ENCODE measurements around the gene ZNF415.

ZNF415 gene

GRCh38 chr19:53076984-53077383, 55.7 kb downstream of the ZNF415 start:
- peaks cover 4% of the 10 kb centered on the region for H3K27me3 Mint-ChIP-seq (ENCODE audit: low read depth, poor library complexity)
- H3K4me1 Mint-ChIP-seq: no peaks in the 10 kb centered on the region
- TF ChIP-seq CTCF (IDR thresholded peaks at IDR 0.05): peak; percentile 55
- DNase-seq: peak; percentile 45
- no peak overlapping the region for H3K27ac Mint-ChIP-seq
- peaks cover 100% of the 10 kb centered on the region for H3K36me3 Mint-ChIP-seq (ENCODE audit: low read depth)
- H3K9me3 Mint-ChIP-seq: peaks cover 97% of the 10 kb centered on the region
- H3K4me3 Mint-ChIP-seq: no peak overlapping the region

GRCh38 chr19:53068834-53069233, 63.9 kb downstream of the ZNF415 start:
- no peak overlapping the region for H3K27ac Mint-ChIP-seq
- TF ChIP-seq CTCF (IDR thresholded peaks at IDR 0.05): no peak
- peaks cover 97% of the 10 kb centered on the region for H3K9me3 Mint-ChIP-seq
- no peak for DNase-seq
- no peaks in the 10 kb centered on the region for H3K4me1 Mint-ChIP-seq
- peaks cover 6% of the 10 kb centered on the region for H3K27me3 Mint-ChIP-seq (ENCODE audit: low read depth, poor library complexity)
- H3K36me3 Mint-ChIP-seq (ENCODE audit: low read depth): peaks cover 100% of the 10 kb centered on the region
- no peak overlapping the region for H3K4me3 Mint-ChIP-seq

- Mint-ChIP-seq H3K9me3 (peaks cover 98% of the 10 kb centered on the region), H3K36me3 (ENCODE audit: low read depth) (peaks cover 100% of the 10 kb centered on the region), H3K27ac (no peak overlapping the region), H3K27me3 (ENCODE audit: low read depth, poor library complexity) (peaks cover 6% of the 10 kb centered on the region), H3K4me1 (no peaks in the 10 kb centered on the region), H3K4me3 (no peak overlapping the region)
- no peak for TF ChIP-seq CTCF (IDR thresholded peaks at IDR 0.05)
- no peak for DNase-seq
These were observed 64.5 kb downstream of the ZNF415 start for GRCh38 chr19:53068199-53068598.

GRCh38 chr19:53057904-53058580, 74.7 kb downstream of the ZNF415 start:
- no peak for TF ChIP-seq CTCF (IDR thresholded peaks at IDR 0.05)
- peaks cover 3% of the 10 kb centered on the region for H3K4me1 Mint-ChIP-seq
- DNase-seq: peak; percentile 54
- peaks cover 31% of the 10 kb centered on the region for H3K36me3 Mint-ChIP-seq (ENCODE audit: low read depth)
- H3K27ac Mint-ChIP-seq: no peak overlapping the region
- peaks cover 86% of the 10 kb centered on the region for H3K9me3 Mint-ChIP-seq
- peaks cover 46% of the 10 kb centered on the region for H3K27me3 Mint-ChIP-seq (ENCODE audit: low read depth, poor library complexity)
- H3K4me3 Mint-ChIP-seq: peak overlapping the region; percentile 84
